Vagina (tissue), 2 donors: ENCODE measurements around the gene MT1G.

ENCODE experiments used
- POLR2A ChIP-seq, 2 donors: fragments of 450-650 bp; IDR thresholded peaks; one replicate each; pipeline ENCODE4 v1.6.1; 2017; ENCODE audit warnings: antibody characterized with exemption in 2 of 2, mild to moderate bottlenecking in 2 of 2, moderate library complexity in 2 of 2
- TF ChIP-seq, protein P1 (sequence below), 3 experiments: fragments of 450-650 bp in 2 of 3; fragments of 200-600 bp in 1 of 3; sonication (generic) in 1 of 3; IDR thresholded peaks; one replicate each; pipeline ENCODE4 v1.5.1; 2017 to 2019; ENCODE audit warnings: antibody characterized with exemption in 3 of 3, mild to moderate bottlenecking in 2 of 3, moderate library complexity in 2 of 3

DNA sequence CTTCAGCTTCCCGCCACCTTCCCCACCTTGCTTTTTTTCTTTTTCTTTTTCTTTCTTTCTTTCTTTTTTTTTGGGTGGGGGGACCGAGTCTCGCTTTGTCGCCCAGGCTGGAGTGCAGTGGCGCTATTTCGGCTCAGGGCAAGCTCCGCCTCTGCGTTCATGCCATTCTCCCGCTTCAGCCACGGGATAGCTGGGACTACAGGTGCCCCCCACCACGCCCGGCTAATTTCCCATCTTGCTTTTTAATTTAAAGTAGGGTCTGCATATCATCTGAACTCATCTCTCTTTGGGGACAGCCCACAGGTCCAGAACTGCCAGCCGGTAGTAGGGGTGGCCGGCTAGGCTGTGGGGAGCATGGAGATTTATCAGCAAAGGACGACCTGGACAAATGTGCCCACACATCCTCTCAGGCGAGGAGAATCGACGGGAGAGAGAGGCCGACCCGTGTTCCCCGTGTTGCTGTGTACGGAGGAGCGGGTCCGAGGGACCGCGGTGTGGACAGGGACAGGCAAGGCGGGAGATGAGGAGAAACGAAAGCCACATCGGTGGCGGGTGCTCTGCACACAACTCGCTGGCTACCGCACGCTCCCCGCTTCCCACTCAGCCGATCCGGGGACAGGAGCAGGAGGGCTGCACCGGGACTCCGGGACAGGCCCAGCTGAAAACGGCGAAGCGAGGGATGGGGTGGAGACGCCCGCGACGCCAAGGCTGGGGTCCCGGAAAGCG is 33.0 kb downstream of the MT1G start:
- TF ChIP-seq, protein P1, sequence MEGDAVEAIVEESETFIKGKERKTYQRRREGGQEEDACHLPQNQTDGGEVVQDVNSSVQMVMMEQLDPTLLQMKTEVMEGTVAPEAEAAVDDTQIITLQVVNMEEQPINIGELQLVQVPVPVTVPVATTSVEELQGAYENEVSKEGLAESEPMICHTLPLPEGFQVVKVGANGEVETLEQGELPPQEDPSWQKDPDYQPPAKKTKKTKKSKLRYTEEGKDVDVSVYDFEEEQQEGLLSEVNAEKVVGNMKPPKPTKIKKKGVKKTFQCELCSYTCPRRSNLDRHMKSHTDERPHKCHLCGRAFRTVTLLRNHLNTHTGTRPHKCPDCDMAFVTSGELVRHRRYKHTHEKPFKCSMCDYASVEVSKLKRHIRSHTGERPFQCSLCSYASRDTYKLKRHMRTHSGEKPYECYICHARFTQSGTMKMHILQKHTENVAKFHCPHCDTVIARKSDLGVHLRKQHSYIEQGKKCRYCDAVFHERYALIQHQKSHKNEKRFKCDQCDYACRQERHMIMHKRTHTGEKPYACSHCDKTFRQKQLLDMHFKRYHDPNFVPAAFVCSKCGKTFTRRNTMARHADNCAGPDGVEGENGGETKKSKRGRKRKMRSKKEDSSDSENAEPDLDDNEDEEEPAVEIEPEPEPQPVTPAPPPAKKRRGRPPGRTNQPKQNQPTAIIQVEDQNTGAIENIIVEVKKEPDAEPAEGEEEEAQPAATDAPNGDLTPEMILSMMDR (IDR thresholded peaks at IDR 0.05): no peak
- TF ChIP-seq POLR2A (IDR thresholded peaks at IDR 0.05): no peak
